Left ventricle myocardium inferior (tissue), 1 donor: ENCODE data around the gene CYS1. TPM values are rescaled to one million over a fixed set of nuclear protein-coding genes. Genes with fewer than 3 reads are reported as not detected.

ENCODE experiments used
- DNase-seq: peaks from one replicate; pipeline ENCODE4 v3.0.0-alpha.2; 2020
- H3K27ac ChIP-seq: fragments of 200-600 bp; replicated peaks from 2 replicates; pipeline ENCODE4 v1.8.0; 2021
- H3K27me3 ChIP-seq: fragments of 200-600 bp; 2 replicates; pipeline ENCODE4 v1.8.0; 2021; ENCODE audit warnings: low read depth
- H3K36me3 ChIP-seq: fragments of 200-600 bp; 2 replicates; pipeline ENCODE4 v1.8.0; 2021
- H3K4me1 ChIP-seq: fragments of 200-600 bp; 2 replicates; pipeline ENCODE4 v1.8.0; 2021
- H3K4me3 ChIP-seq: fragments of 200-600 bp; 2 replicates; pipeline ENCODE4 v1.8.0; 2021; ENCODE audit warnings: mild to moderate bottlenecking, moderate library complexity
- H3K9me3 ChIP-seq: fragments of 200-600 bp; replicated peaks from 2 replicates; pipeline ENCODE4 v1.8.0; 2021
- CTCF ChIP-seq: fragments of 200-600 bp; IDR thresholded peaks from 2 replicates; pipeline ENCODE4 v1.8.0; 2021; ENCODE audit warnings: antibody characterized with exemption, mild to moderate bottlenecking, borderline replicate concordance
- intact Hi-C: fragments of 100-400 bp; cut with micrococcal nuclease; formaldehyde crosslinking; loops from one replicate; pipeline ENCODE4 v1.11.0; 2022
- total RNA-seq: library from RNA; stranded (reverse); fragmentation: NEBNext Ultra II Directional; extraction: Animal tissue kit (Norgen Biotek cat#: 25700); gene quantifications from one replicate; pipeline ENCODE4 v1.2.1, GENCODE V29; 2021
- donor health status: DM: no; HTN: yes; CAD: no; lungs with severe emphysema.

CYS1 gene
- total RNA-seq, 1 donor from 2014 or later = 3.3 TPM

- TF ChIP-seq CTCF = no peak
- peaks cover 86% of the 10 kb centered on the region for H3K27me3 ChIP-seq
- H3K4me3 ChIP-seq = no peak overlapping the region
- H3K27ac ChIP-seq = no peak overlapping the region
- H3K9me3 ChIP-seq = no peaks in the 10 kb centered on the region
- DNase-seq = no peak
- no peaks in the 10 kb centered on the region for H3K36me3 ChIP-seq
- intact Hi-C loops = no loop called here
- H3K4me1 ChIP-seq = peaks cover 4% of the 10 kb centered on the region
Observed at GRCh38 chr2:10089565-10090190, 9.5 kb upstream of the CYS1 start.

GRCh38 chr2:10087360-10087759 is 7.1 kb upstream of the CYS1 start:
- no peaks in the 10 kb centered on the region for H3K36me3 ChIP-seq

GRCh38 chr2:10086950-10087349 is 6.7 kb upstream of the CYS1 start:
- no peak for DNase-seq
- no peaks in the 10 kb centered on the region for H3K9me3 ChIP-seq
- peaks cover 84% of the 10 kb centered on the region for H3K27me3 ChIP-seq

More at GRCh38 chr2:10087360-10087759, 7.1 kb upstream of the CYS1 start:
- TF ChIP-seq CTCF = no peak
- Histone ChIP-seq H3K27me3 (peaks cover 84% of the 10 kb centered on the region), H3K27ac (no peak overlapping the region), H3K9me3 (no peaks in the 10 kb centered on the region), H3K4me1 (peaks cover 11% of the 10 kb centered on the region), H3K4me3 (no peak overlapping the region)
- intact Hi-C loops = no loop called here
- no peak for DNase-seq

GRCh38 chr2:10085668-10086059 is 5.5 kb upstream of the CYS1 start:
- Histone ChIP-seq H3K9me3 (no peaks in the 10 kb centered on the region), H3K27me3 (peaks cover 84% of the 10 kb centered on the region), H3K4me3 (no peak overlapping the region), H3K4me1 (peaks cover 11% of the 10 kb centered on the region), H3K36me3 (no peaks in the 10 kb centered on the region), H3K27ac (no peak overlapping the region)
- intact Hi-C loops = no loop called here
- TF ChIP-seq CTCF = no peak
- no peak for DNase-seq

More at GRCh38 chr2:10086950-10087349, 6.7 kb upstream of the CYS1 start:
- no peak overlapping the region for H3K27ac ChIP-seq
- intact Hi-C loops = no loop called here
- H3K4me3 ChIP-seq = no peak overlapping the region
- no peaks in the 10 kb centered on the region for H3K36me3 ChIP-seq
- peaks cover 11% of the 10 kb centered on the region for H3K4me1 ChIP-seq
- no peak for TF ChIP-seq CTCF

- Histone ChIP-seq H3K27me3 (peaks cover 84% of the 10 kb centered on the region), H3K4me3 (no peak overlapping the region), H3K36me3 (no peaks in the 10 kb centered on the region), H3K27ac (no peak overlapping the region), H3K9me3 (no peaks in the 10 kb centered on the region), H3K4me1 (peaks cover 15% of the 10 kb centered on the region)
- DNase-seq = no peak
- TF ChIP-seq CTCF = no peak
- intact Hi-C loops = no loop called here
Observed at GRCh38 chr2:10085043-10085667, 4.9 kb upstream of the CYS1 start.
